HG02763 (cell line): ENCODE results near the gene STX16.
"Not testable (repeated sequence)": the region's sequence is repeated elsewhere in the genome, so short reads cannot be mapped to it uniquely, and the experiment has no call there.

Experiments used
- ATAC-seq: cut with Tn5 transposase; IDR thresholded peaks from one replicate; pipeline ENCODE4 v1.9.1; 2021; ENCODE audit warnings: mild to moderate bottlenecking, moderate library complexity; ENCODE audit not compliant: unreplicated experiment

Gene STX16

DNA sequence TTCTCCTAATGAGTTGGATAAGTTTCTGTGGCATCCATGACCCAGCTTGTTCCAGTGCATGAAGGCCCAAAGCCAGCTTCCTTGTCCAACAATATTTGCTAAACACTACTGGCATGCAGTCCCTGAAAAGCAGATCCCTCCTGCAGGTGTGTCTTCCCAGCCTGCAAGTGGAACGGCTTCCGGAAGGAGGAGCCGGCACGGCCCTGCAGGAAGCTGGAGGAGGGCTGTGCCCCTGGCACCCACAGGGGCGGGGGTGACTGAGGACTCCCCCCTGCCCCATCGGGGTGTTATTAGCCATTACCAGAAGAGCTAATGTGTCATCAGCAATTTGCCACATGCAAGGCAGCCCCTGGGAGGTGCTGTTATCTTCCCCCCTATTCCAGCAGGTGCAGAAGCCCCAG lies 68.9 kb downstream of the STX16 start:
- no peak for ATAC-seq

DNA sequence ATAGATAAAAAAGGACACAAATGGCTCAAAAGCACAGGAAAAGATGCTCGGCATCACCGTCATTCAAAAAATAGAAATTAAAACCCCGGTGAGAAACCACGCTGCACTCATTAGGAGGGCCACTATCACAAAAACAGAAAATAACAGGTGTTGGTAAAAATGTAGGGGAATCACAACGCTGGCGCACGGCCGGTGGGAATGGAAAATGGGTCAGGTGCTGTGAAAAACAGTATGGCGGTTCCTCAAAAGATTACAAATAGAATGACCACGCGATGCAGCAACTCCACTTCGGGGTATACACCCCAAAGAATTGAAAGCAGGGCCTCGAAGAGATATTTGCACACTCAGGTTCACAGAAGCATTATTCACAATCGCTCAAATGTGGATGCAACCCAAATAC lies 69.8 kb downstream of the STX16 start:
- no peak for ATAC-seq

GRCh38 chr20:58721951-58722778 lies 71.1 kb downstream of the STX16 start:
- no peak for ATAC-seq

DNA sequence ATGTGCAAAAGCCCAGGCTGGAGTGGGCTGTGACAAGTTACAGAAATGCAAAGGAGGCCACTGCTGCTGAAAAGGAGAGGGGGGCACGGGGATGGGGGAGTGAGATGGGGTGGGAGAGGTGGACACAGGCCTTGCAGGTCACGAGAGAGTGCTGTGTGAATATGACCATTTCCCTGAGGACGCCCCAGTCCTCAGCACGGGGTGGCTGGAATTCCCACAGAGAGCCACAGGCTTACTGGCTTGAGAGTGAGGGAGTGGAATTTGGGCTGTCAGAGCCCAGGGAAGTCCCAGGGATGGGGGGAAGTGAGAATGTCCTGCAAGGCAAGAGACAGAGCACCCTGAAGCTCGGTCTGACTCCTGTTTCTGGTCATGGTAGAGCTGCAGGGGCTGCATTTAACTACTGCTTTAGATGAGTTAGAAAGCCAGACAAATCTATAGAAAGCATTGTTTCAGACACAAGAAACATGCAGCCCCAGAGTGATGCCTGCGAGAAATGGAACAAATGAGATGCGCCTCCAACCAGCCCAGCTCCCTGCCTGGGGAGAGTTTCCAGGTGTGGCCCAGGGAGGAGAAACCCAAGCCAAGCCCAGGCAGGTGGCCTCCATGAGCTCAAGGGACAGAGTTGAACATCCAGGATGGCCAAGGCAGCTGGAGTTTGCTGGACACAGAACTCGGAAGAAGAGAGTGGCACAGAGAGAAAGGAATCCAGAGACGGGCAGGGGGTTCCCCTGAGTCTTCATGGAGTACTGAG lies 72.0 kb downstream of the STX16 start:
- no peak for ATAC-seq

DNA sequence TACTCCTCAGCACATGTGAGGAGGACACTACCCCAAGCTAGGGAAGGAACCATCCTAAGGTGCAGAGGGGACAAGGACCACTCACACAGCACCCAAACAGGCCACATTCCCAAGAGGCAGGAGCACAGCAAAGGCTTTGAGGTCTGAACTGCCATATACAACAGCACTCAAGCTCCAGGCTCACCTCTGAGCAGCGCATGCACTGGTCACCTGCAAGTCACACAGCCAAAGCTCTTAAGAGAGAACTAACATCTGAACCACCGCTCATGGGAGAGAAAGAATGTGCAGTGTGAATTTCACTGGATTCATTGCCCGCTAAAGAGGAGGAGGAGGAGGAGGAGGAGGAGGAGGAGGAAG lies 72.5 kb downstream of the STX16 start:
- no peak for ATAC-seq

- not testable (repeated sequence) for ATAC-seq
Observed at GRCh38 chr20:58726156-58726555, 75.1 kb downstream of the STX16 start.
